Endothelial cell of umbilical vein (primary cell): Measurements from ENCODE around the gene PRKCQ. TPM values are rescaled to one million over a fixed set of nuclear protein-coding genes. Genes with fewer than 3 reads are reported as not detected.

Experiments used
- BruUV-seq: library from RNA; stranded (reverse); fragments of 400-500 nt; replicated peaks from 2 replicates; lab custom pipeline; 2021; lab: Mats Ljungman, UMichigan
- CTCF ChIA-PET: fragments of 300-600, 350-600 bp; sonication (Branson Sonifier 250); formaldehyde crosslinking; loops from one replicate; lab custom pipeline; 2021; ENCODE audit warnings: antibody characterized with exemption, inconsistent platforms; lab: Charles Lee
- POLR2A ChIA-PET: fragments of 300-600, 350-600 bp; sonication (Branson Sonifier 250); formaldehyde crosslinking; loops from one replicate; lab custom pipeline; 2021; ENCODE audit warnings: antibody characterized with exemption, inconsistent platforms; lab: Charles Lee
- DNase-seq: peaks from one replicate; pipeline ENCODE4 v3.0.0-alpha.2; 2011; ENCODE audit warnings: low read depth, low spot score
- FAIRE-seq: peaks from 2 replicates; lab custom pipeline; 2011; peaks lifted over from hg19 to GRCh38; lab: Jason Lieb, UNC
- H2AFZ ChIP-seq: 2 replicates; pipeline ENCODE4 v1.6.0; 2012; ENCODE audit warnings: low read depth, low read length, control low read depth, inconsistent platforms
- H3K27ac ChIP-seq: 2 replicates; pipeline ENCODE4 v1.5.1; 2011; ENCODE audit warnings: low read depth, mild to moderate bottlenecking, control low read depth, low read length, moderate library complexity; ENCODE audit not compliant: insufficient read depth
- H3K27me3 ChIP-seq, 2 experiments: 2 replicates each; pipeline versions ENCODE4 v1.6.0 to v1.6.1; 2011; ENCODE audit warnings: low read length in 2 of 2, mixed read lengths in 1 of 2; ENCODE audit not compliant: control insufficient read depth in 2 of 2, insufficient read depth in 2 of 2
- H3K36me3 ChIP-seq, 2 experiments: 2 replicates in 1 of 2; 3 replicates in 1 of 2; pipeline ENCODE4 v1.5.1; 2011; ENCODE audit warnings: low read length in 2 of 2, mild to moderate bottlenecking in 1 of 2, moderate library complexity in 1 of 2; ENCODE audit not compliant: control insufficient read depth in 2 of 2, insufficient read depth in 2 of 2; ENCODE audit errors: extremely low read depth in 1 of 2
- H3K4me1 ChIP-seq: 3 replicates; pipeline ENCODE4 v1.5.1; 2011; ENCODE audit warnings: mild to moderate bottlenecking, low read length; ENCODE audit not compliant: control insufficient read depth, insufficient read depth; ENCODE audit errors: extremely low read depth
- H3K4me2 ChIP-seq: 2 replicates; pipeline ENCODE4 v1.6.1; 2011; ENCODE audit warnings: low read length, control low read depth, mixed read lengths; ENCODE audit not compliant: insufficient read depth
- H3K4me3 ChIP-seq, 3 experiments: fragments of 200-600 bp in 1 of 3; sonication (generic), shearing (Covaris generic) in 1 of 3; replicated peaks in 1 of 3; 2 replicates each; pipeline ENCODE4 v1.5.1; 2011 to 2016; ENCODE audit warnings: control low read depth in 3 of 3, low read length in 3 of 3, mild to moderate bottlenecking in 2 of 3, inconsistent platforms in 1 of 3, low read depth in 1 of 3, moderate library complexity in 1 of 3; ENCODE audit not compliant: insufficient read depth in 1 of 3
- H3K79me2 ChIP-seq: 2 replicates; pipeline ENCODE4 v1.6.0; 2012; ENCODE audit warnings: low read length, inconsistent platforms; ENCODE audit not compliant: control insufficient read depth, insufficient read depth
- H3K9ac ChIP-seq: replicated peaks from 2 replicates; pipeline ENCODE3; 2011; ENCODE audit warnings: low read length, control low read depth; ENCODE audit not compliant: insufficient read depth; ENCODE audit errors: extremely low read depth
- H3K9me1 ChIP-seq: replicated peaks from 3 replicates; pipeline ENCODE4 v1.6.0; 2011; ENCODE audit warnings: mild to moderate bottlenecking, low read length; ENCODE audit not compliant: control insufficient read depth, insufficient read depth; ENCODE audit errors: extremely low read depth
- H3K9me3 ChIP-seq: replicated peaks from 2 replicates; pipeline ENCODE4 v1.5.1; 2012; ENCODE audit warnings: low read length, inconsistent platforms; ENCODE audit not compliant: control insufficient read depth, insufficient read depth
- H4K20me1 ChIP-seq: replicated peaks from 2 replicates; pipeline ENCODE3; 2011; ENCODE audit warnings: mild to moderate bottlenecking, low read length; ENCODE audit not compliant: control insufficient read depth, insufficient read depth; ENCODE audit errors: extremely low read depth
- CTCF ChIP-seq, 2 donors: IDR thresholded peaks; 1 replicate in 1 of 2; 2 replicates in 1 of 2; pipeline ENCODE4 v1.5.1; 2011; ENCODE audit warnings: low read length in 2 of 2, mild to moderate bottlenecking in 2 of 2, moderate library complexity in 2 of 2, control low read depth in 1 of 2, inconsistent platforms in 1 of 2, low read depth in 1 of 2; ENCODE audit not compliant: insufficient read depth in 1 of 2; ENCODE audit errors: extremely low read depth in 1 of 2
- EZH2 ChIP-seq: IDR thresholded peaks from 2 replicates; pipeline ENCODE4 v1.6.1; 2012; ENCODE audit warnings: borderline replicate concordance, low read depth, mild to moderate bottlenecking, moderate library complexity, low read length, inconsistent platforms; ENCODE audit not compliant: severe bottlenecking
- FOS ChIP-seq: IDR thresholded peaks from 2 replicates; pipeline ENCODE4 v1.6.1; 2011; ENCODE audit warnings: mild to moderate bottlenecking, low read length, moderate library complexity, borderline replicate concordance; ENCODE audit not compliant: insufficient read depth
- GATA2 ChIP-seq: IDR thresholded peaks from 2 replicates; pipeline ENCODE4 v1.7.0; 2011; ENCODE audit warnings: low read depth, mild to moderate bottlenecking, moderate library complexity, mixed read lengths, low read length; ENCODE audit not compliant: insufficient read length, insufficient read depth
- JUN ChIP-seq: IDR thresholded peaks from 2 replicates; pipeline ENCODE4 v1.6.1; 2011; ENCODE audit warnings: borderline replicate concordance, low read depth; ENCODE audit not compliant: insufficient read length, insufficient read depth
- MAX ChIP-seq: IDR thresholded peaks from 2 replicates; pipeline ENCODE4 v1.6.1; 2011; ENCODE audit not compliant: insufficient read depth, insufficient read length
- MYC ChIP-seq: IDR thresholded peaks from one replicate; pipeline ENCODE4 v1.6.1; 2011; ENCODE audit warnings: mild to moderate bottlenecking, low read depth, low read length
- POLR2A ChIP-seq: IDR thresholded peaks from 2 replicates; pipeline ENCODE4 v1.6.1; 2012; ENCODE audit warnings: low read depth, mild to moderate bottlenecking, control low read depth, low read length
- POLR2AphosphoS5 ChIP-seq: IDR thresholded peaks from 2 replicates; pipeline ENCODE4 v1.6.1; 2012; ENCODE audit warnings: low read depth, mild to moderate bottlenecking, control low read depth, low read length, moderate library complexity; ENCODE audit not compliant: insufficient read depth
- dilution Hi-C: fragments of 300-500 bp; cut with MboI; formaldehyde crosslinking; loops from one replicate; pipeline ENCODE4 v1.15.0; 2019; ENCODE audit warnings: low sequenced_read_pairs; ENCODE audit not compliant: extremely low pct_ligation_motif_present
- intact Hi-C: fragments of 100-400 bp; cut with micrococcal nuclease; formaldehyde crosslinking; loops from one replicate; pipeline ENCODE4 v1.10.0; 2022
- polyA plus RNA-seq, 4 experiments: library from polyadenylated mRNA; depleted of rRNA in 3 of 4; stranded (reverse) in 3 of 4; unstranded in 1 of 4; fragments of >200 nt; gene quantifications; 2 replicates each; pipeline versions ENCODE4 v1.2.1 to v1.2.3, GENCODE V29; 2011 to 2012; ENCODE audit warnings: missing spikeins in 1 of 4
- total RNA-seq: library from RNA; stranded (reverse); gene quantifications from 2 replicates; pipeline ENCODE4 v1.2.3, GENCODE V29; 2021

The PRKCQ gene
- total and polyA plus RNA-seq, 2 donors (not counting 3 experiments of a cell fraction or from before 2014, with no cell fraction given): 0.32 to 0.55 TPM

GRCh38 chr10:6522230-6522629 lies 57.8 kb downstream of the PRKCQ start:
- DNase-seq (no peak), FAIRE-seq (no peak)
- Histone ChIP-seq H3K9me1 (no peaks in the 10 kb centered on the region), H3K4me3 (no peak overlapping the region), H3K36me3 (no peaks in the 10 kb centered on the region), H2AFZ (no peak overlapping the region), H3K4me2 (no peak overlapping the region), H3K27ac (no peak overlapping the region), H3K9me3 (no peaks in the 10 kb centered on the region), H3K9ac (no peak overlapping the region), H4K20me1 (no peaks in the 10 kb centered on the region), H3K4me1 (no peaks in the 10 kb centered on the region), H3K79me2 (no peaks in the 10 kb centered on the region), H3K27me3 (no peaks in the 10 kb centered on the region)
- POLR2A ChIA-PET: no interaction called here
- dilution Hi-C loops: no loop called here
- no TSS peak for BruUV-seq
- CTCF ChIA-PET: no interaction called here
- intact Hi-C loops: no loop called here
- TF ChIP-seq CTCF (IDR thresholded peaks at IDR 0.05; ENCODE audit: extremely low read depth in 1 of 2, insufficient read depth in 1 of 2, low read depth in 1 of 2, low read length in 2 of 2): no peak
- TF ChIP-seq JUN: no peak
- TF ChIP-seq MYC: no peak
- TF ChIP-seq MAX: no peak
- TF ChIP-seq EZH2: no peak
- TF ChIP-seq FOS: no peak
- TF ChIP-seq GATA2: no peak
- TF ChIP-seq POLR2AphosphoS5: no peak
- TF ChIP-seq POLR2A: no peak
